IPS-20b (cell line): ENCODE data around the gene SUN5.

Experiments used
- H3K27ac ChIP-seq: one replicate; pipeline ENCODE4 v1.5.1; 2013; ENCODE audit warnings: low read length
- H3K27me3 ChIP-seq: 2 replicates; pipeline ENCODE4 v1.6.1; 2013; ENCODE audit warnings: mild to moderate bottlenecking, low read length, inconsistent platforms; ENCODE audit not compliant: insufficient read depth
- H3K36me3 ChIP-seq: 2 replicates; pipeline ENCODE4 v1.6.1; 2013; ENCODE audit warnings: low read depth, mild to moderate bottlenecking, inconsistent platforms, low read length, moderate library complexity; ENCODE audit not compliant: insufficient read depth
- H3K4me1 ChIP-seq: 2 replicates; pipeline ENCODE4 v1.6.1; 2013; ENCODE audit warnings: mild to moderate bottlenecking, control low read depth, inconsistent platforms, low read length, moderate library complexity; ENCODE audit not compliant: insufficient read depth
- H3K4me3 ChIP-seq: 2 replicates; pipeline ENCODE4 v1.5.1; 2013; ENCODE audit warnings: mild to moderate bottlenecking, low read length, inconsistent platforms
- H3K9ac ChIP-seq: 2 replicates; pipeline ENCODE4 v1.6.1; 2013; ENCODE audit warnings: low read depth, mild to moderate bottlenecking, inconsistent platforms, low read length, moderate library complexity
- H3K9me3 ChIP-seq: 2 replicates; pipeline ENCODE4 v1.6.1; 2013; ENCODE audit warnings: mild to moderate bottlenecking, low read depth, low read length, inconsistent platforms; ENCODE audit not compliant: insufficient read depth

The SUN5 gene

GRCh38 chr20:33025318-33025876 is 21.2 kb upstream of the SUN5 start:
- Histone ChIP-seq H3K36me3 (no peaks in the 10 kb centered on the region), H3K9ac (no peak overlapping the region), H3K9me3 (no peaks in the 10 kb centered on the region), H3K4me3 (no peak overlapping the region), H3K27me3 (no peaks in the 10 kb centered on the region), H3K27ac (no peak overlapping the region), H3K4me1 (no peaks in the 10 kb centered on the region)

GRCh38 chr20:33024609-33025317 is 20.5 kb upstream of the SUN5 start:
- Histone ChIP-seq H3K9me3 (no peaks in the 10 kb centered on the region), H3K9ac (no peak overlapping the region), H3K4me1 (no peaks in the 10 kb centered on the region), H3K4me3 (no peak overlapping the region), H3K36me3 (no peaks in the 10 kb centered on the region), H3K27ac (no peak overlapping the region), H3K27me3 (no peaks in the 10 kb centered on the region)

- Histone ChIP-seq H3K27me3 (no peaks in the 10 kb centered on the region), H3K9ac (no peak overlapping the region), H3K4me1 (no peaks in the 10 kb centered on the region), H3K4me3 (no peak overlapping the region), H3K27ac (no peak overlapping the region), H3K36me3 (no peaks in the 10 kb centered on the region), H3K9me3 (no peaks in the 10 kb centered on the region)
Measured at GRCh38 chr20:33024243-33024560, 20.0 kb upstream of the SUN5 start.

DNA sequence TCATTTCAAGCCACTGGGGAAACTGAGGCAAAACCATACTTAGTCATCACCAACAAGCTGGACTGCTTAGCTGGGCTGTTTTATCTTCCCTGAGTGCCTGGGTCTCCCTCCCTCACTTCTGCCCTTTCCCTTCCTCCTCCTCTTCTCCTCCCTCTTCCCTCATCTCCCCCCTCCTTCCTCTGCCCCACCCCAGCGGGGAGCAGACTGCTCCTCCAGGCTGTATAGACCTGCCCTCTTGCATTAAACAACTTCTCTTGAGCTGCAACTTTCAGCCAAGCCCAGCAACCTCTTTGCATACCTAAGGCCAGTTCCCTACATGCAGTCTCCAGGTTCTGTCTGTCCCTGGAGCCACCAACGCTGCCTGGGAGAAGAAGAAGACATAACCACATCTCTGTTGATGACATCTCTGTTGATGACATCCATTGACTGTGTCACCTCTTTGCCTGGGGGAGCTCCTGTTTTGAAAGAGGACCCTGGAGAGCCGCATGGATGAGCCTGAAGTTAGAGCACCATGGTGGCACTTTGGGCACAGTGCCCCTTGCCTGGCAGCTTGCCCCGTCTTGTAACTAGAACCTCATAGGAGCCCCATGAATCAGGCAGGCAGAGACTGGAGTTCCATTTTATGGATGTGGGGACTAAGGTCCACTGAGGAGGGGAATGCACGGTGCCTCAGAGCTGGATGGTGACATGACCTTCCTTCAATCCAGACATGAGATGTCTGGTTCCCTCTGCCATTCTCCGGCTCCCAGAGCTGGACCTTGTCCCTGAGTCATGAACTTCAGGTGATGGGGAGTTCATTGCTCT is 19.4 kb upstream of the SUN5 start:
- no peak overlapping the region for H3K27ac ChIP-seq
- no peak overlapping the region for H3K9ac ChIP-seq
- no peaks in the 10 kb centered on the region for H3K27me3 ChIP-seq
- no peaks in the 10 kb centered on the region for H3K36me3 ChIP-seq
- H3K4me1 ChIP-seq, result no peaks in the 10 kb centered on the region
- no peak overlapping the region for H3K4me3 ChIP-seq
- H3K9me3 ChIP-seq, result no peaks in the 10 kb centered on the region

GRCh38 chr20:33022694-33023438 is 18.6 kb upstream of the SUN5 start:
- H3K4me3 ChIP-seq, result no peak overlapping the region
- H3K4me1 ChIP-seq, result no peaks in the 10 kb centered on the region
- H3K9me3 ChIP-seq, result no peaks in the 10 kb centered on the region
- H3K36me3 ChIP-seq, result no peaks in the 10 kb centered on the region
- no peaks in the 10 kb centered on the region for H3K27me3 ChIP-seq
- no peak overlapping the region for H3K9ac ChIP-seq
- no peak overlapping the region for H3K27ac ChIP-seq

DNA sequence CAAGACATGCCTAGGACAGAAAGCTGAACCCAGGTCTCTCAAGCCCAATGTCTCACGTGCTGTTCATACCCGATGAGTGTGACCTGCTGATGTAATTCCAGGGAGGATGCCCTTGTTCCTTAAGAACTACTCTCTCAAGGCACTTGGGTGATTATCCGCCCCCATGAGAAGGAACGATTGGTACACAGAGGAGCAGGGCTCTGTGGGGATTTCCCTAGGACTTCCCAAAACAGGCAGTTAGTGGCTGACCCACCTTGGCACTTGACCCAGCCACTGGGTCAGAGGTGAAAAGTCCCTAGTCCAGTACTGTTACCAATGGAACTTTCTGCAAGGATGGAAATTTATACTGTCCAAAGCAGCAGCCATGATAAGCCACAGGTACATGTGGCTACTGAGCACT is 18.1 kb upstream of the SUN5 start:
- H3K27ac ChIP-seq, result no peak overlapping the region
- no peaks in the 10 kb centered on the region for H3K4me1 ChIP-seq
- H3K9me3 ChIP-seq, result no peaks in the 10 kb centered on the region
- no peak overlapping the region for H3K9ac ChIP-seq
- H3K36me3 ChIP-seq, result no peaks in the 10 kb centered on the region
- H3K4me3 ChIP-seq, result no peak overlapping the region
- H3K27me3 ChIP-seq, result no peaks in the 10 kb centered on the region

GRCh38 chr20:33021879-33022278 is 17.6 kb upstream of the SUN5 start:
- no peaks in the 10 kb centered on the region for H3K9me3 ChIP-seq
- H3K4me3 ChIP-seq, result no peak overlapping the region
- no peaks in the 10 kb centered on the region for H3K4me1 ChIP-seq
- H3K36me3 ChIP-seq, result no peaks in the 10 kb centered on the region
- H3K27ac ChIP-seq, result no peak overlapping the region
- no peak overlapping the region for H3K9ac ChIP-seq
- no peaks in the 10 kb centered on the region for H3K27me3 ChIP-seq

DNA sequence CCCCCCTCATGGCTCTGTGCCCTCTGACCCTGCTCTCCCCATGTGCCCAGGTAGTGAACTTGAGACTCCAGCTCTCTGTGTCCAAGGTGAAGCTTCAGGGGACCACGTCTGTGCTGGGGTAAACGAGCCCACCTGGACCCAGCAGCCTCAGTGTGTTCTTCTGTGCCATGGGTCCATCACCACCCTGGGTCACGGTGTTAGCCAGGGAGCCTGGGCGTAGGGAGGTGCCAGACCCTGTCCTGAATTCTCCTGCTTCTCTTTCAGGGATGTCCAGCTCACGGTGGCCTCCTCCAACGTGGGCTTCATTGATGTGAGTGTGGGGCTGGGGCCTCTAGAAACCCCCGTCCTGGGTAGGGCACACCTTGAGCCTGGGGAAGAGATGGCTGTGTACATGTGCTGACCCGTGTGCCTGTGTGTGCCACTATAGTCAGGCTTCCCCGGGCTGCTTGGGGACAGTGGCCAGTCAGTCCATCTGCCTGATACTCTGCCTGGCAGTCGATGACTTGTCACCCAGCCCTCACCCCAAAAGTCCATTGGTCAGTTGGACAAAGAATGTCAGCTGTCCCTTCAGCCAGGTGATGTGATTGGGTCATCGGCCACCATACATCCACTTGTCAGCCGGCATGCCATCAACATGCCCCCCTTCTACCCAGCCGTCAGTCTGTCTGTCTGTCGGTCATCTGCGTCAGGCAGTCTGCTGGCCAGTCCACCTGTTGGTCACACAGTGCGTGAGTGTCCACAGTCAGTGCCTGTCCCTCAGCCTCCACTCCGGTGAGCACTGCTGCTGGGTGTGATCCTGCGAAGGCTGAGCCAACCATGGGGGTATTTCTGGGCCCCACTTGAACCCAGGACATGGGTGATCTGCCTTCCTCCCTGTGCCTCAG is 16.3 kb upstream of the SUN5 start:
- H3K27ac ChIP-seq, result no peak overlapping the region
- H3K4me3 ChIP-seq, result no peak overlapping the region
- no peaks in the 10 kb centered on the region for H3K27me3 ChIP-seq
- H3K9me3 ChIP-seq, result no peaks in the 10 kb centered on the region
- H3K36me3 ChIP-seq, result no peaks in the 10 kb centered on the region
- H3K4me1 ChIP-seq, result no peaks in the 10 kb centered on the region
- H3K9ac ChIP-seq, result no peak overlapping the region

DNA sequence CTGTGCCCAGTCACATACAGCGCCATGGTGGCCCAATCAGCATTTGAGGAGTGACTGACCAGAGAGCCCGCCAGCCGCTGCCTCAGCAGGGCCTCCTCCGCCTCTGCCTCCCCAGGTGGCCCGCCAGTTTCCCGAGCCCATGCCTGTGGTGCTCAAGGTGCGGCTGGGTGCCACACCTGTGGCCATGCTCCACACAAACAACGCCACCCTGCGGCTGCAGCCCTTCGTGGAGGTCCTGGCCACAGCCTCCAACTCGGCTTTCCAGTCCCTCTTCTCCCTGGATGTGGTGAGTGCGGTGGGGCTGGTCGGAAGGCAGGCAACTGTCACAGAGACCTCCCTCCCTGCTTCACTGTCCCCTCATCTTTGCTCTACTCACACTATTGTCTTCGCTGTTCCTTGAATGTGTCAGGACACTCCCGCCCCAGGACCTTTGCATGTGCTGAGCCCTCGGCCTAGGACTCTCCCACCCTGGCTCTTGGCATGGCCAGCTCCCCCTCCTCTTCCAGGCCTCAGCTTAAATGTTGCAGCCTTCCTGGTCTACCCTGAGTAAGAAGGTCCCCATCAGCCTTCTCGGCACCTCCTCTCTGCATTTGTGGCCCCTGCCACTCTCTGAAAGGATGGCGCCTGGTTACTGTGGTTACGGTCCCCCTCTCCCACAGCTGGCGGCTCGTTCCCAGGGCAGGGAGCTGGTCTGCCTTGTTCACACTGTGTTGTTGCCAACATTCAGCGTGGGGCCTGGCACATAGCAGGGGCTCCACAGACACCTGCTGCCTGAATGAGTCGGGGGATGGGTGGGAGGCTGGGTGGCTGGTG is 15.4 kb upstream of the SUN5 start:
- H3K4me1 ChIP-seq, result no peaks in the 10 kb centered on the region
- no peaks in the 10 kb centered on the region for H3K27me3 ChIP-seq
- H3K36me3 ChIP-seq, result no peaks in the 10 kb centered on the region
- H3K4me3 ChIP-seq, result no peak overlapping the region
- H3K9me3 ChIP-seq, result no peaks in the 10 kb centered on the region
- no peak overlapping the region for H3K9ac ChIP-seq
- H3K27ac ChIP-seq, result no peak overlapping the region

DNA sequence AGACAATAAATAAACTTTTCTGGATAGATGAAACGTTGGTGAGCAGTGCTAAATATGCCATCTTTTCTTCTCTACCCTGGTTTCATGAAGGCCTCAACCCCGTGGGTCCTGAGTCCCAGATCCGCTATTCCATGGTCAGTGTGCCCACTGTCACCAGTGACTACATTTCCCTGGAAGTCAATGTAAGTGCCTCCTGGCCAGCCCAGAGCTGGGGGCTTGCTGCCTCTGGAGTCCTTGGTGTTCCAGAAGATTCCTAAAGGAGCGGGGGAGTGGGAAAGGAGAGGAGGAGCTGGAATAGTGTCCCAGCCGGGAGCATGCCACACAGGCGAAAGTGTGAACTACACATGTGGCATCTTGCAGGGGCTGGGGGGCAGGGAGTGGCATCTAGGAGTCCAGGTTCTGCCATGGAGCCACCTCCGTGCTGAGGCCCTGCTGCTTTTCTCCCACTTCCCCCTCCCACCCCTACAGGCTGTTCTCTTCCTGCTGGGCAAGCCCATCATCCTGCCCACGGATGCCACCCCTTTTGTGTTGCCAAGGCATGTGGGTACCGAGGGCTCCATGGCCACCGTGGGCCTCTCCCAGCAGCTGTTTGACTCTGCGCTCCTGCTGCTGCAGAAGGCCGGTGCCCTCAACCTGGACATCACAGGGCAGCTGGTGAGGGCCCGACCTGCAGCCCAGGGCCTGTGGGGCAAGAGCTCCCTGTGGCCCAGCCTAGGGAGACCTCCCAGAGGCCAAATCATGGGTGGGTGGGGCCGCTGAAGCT is 14.1 kb upstream of the SUN5 start:
- no peak overlapping the region for H3K9ac ChIP-seq
- no peaks in the 10 kb centered on the region for H3K27me3 ChIP-seq
- H3K4me3 ChIP-seq, result no peak overlapping the region
- no peak overlapping the region for H3K27ac ChIP-seq
- no peaks in the 10 kb centered on the region for H3K9me3 ChIP-seq
- H3K4me1 ChIP-seq, result no peaks in the 10 kb centered on the region
- no peaks in the 10 kb centered on the region for H3K36me3 ChIP-seq
